ENCODE data around the gene PSG7.

DNA sequence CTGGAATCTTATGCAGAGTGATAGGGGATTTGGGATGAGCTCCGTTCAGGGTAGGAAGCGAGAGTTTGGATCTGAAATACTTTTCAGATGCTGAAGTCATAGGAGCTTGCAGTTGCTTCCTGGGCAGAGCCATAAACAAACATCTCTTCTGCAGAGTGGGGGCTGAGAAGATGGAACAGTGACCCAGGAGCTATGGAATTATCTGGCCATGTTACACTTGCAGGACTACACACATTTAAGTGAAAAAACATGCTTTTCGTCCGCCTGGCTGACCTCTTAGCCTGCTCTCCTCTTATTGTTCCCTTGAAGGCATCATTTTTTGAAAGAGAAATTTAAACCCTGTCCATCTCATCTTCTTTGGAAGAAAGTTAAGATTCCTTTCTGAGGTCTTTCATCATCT lies 48.6 kb upstream of the PSG7 start:
- no peak for TF ChIP-seq EP300 (IDR thresholded peaks at IDR 0.05)
- TF ChIP-seq, protein P1, sequence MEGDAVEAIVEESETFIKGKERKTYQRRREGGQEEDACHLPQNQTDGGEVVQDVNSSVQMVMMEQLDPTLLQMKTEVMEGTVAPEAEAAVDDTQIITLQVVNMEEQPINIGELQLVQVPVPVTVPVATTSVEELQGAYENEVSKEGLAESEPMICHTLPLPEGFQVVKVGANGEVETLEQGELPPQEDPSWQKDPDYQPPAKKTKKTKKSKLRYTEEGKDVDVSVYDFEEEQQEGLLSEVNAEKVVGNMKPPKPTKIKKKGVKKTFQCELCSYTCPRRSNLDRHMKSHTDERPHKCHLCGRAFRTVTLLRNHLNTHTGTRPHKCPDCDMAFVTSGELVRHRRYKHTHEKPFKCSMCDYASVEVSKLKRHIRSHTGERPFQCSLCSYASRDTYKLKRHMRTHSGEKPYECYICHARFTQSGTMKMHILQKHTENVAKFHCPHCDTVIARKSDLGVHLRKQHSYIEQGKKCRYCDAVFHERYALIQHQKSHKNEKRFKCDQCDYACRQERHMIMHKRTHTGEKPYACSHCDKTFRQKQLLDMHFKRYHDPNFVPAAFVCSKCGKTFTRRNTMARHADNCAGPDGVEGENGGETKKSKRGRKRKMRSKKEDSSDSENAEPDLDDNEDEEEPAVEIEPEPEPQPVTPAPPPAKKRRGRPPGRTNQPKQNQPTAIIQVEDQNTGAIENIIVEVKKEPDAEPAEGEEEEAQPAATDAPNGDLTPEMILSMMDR (IDR thresholded peaks at IDR 0.05): no peak

Data from gastroesophageal sphincter (tissue), 3 donors.